HepG2 (cell line): ENCODE measurements around the gene TMEM135.

Experiments
- RXRA ChIP-seq: sonication (generic); formaldehyde crosslinking; IDR thresholded peaks from 2 replicates; pipeline ENCODE4 v1.5.1; 2020; ENCODE audit warnings: missing genetic modification reagents
- SAFB2 ChIP-seq: sonication (generic); formaldehyde crosslinking; IDR thresholded peaks from 2 replicates; pipeline ENCODE4 v1.5.1; 2020; ENCODE audit warnings: missing genetic modification reagents, low read depth, mild to moderate bottlenecking, borderline replicate concordance
- TAF1 ChIP-seq: sonication (generic); formaldehyde crosslinking; IDR thresholded peaks from 2 replicates; pipeline ENCODE4 v1.4.0; 2020; ENCODE audit warnings: missing genetic modification reagents

DNA sequence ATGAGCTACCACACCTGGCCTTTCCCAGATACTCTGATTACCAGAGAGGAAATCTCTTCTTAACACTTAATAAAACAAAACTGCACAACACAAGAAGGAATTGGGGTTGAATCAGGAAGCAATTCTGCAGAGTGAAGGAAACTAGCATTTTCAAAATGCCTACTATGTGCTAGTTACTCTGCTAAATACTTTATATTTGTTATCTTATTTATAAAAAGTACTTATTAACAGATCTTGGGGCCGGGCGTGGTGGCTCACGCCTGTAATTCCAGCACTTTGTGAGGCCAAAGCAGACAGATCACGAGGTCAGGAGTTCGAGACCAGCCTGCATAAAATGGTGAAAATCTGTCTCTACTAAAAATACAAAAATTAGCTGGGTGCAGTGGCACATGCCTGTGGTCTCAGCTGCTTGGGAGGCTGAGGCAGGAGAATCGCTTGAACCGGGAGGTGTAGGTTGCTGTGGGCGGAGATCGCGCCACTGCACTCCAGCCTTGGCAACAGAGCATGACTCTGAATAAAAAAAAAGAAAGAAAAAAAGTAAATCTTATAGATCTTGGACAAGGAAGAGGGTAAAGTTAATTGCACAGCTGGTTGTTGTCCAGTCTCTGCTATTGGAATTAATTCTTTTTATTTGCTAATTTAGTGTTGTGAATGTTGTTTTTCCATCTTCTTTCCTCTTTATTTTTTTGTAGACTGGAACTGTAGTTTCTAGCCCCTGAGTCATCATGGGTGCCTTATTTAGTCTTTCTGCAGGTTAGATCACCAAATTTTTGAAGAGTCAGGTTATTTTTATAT lies 22.1 kb downstream of the TMEM135 start:
- TF ChIP-seq RXRA (CRISPR knock-in tag) (no peak), TAF1 (no peak), SAFB2 (CRISPR knock-in tag) (no peak)
